PC-9 (cell line): ENCODE data around the gene S100A4. TPM values are rescaled to one million over a fixed set of nuclear protein-coding genes. Genes with fewer than 3 reads are reported as not detected.

Experiments used
- BruUV-seq: library from RNA; stranded (reverse); fragments of 400-500 nt; replicated peaks from 2 replicates; lab custom pipeline; 2021; lab: Mats Ljungman, UMichigan
- CTCF ChIA-PET: fragments of 300-600 bp; sonication (Branson Sonifier 250); formaldehyde crosslinking; loops from one replicate; lab custom pipeline; 2022; ENCODE audit warnings: antibody characterized with exemption; lab: Charles Lee
- POLR2A ChIA-PET: fragments of 300-600 bp; sonication (Branson Sonifier 250); formaldehyde crosslinking; loops from one replicate; lab custom pipeline; 2022; ENCODE audit warnings: antibody characterized with exemption; ENCODE audit not compliant: unreplicated experiment; lab: Charles Lee
- DNase-seq, 2 experiments: peaks; one replicate each; pipeline versions ENCODE4 v3.0.0 to v3.0.0-alpha.2; 2015 to 2022; ENCODE audit warnings: mixed read lengths in 1 of 2
- H2AFZ ChIP-seq: fragments of 200-600 bp; sonication (generic); 2 replicates; pipeline ENCODE4 v1.8.1; 2017; ENCODE audit warnings: antibody characterized with exemption
- H3F3A ChIP-seq: fragments of 200-600 bp; sonication (generic); 2 replicates; pipeline ENCODE4 v1.8.1; 2017; ENCODE audit warnings: antibody characterized with exemption, mild to moderate bottlenecking, low read depth; ENCODE audit not compliant: insufficient read depth
- H3K27ac ChIP-seq: fragments of 200-600 bp; sonication (generic); 2 replicates; pipeline ENCODE4 v1.6.1; 2016; ENCODE audit warnings: mixed run types
- H3K27me3 ChIP-seq: fragments of 200-600 bp; sonication (generic); 2 replicates; pipeline ENCODE4 v1.6.1; 2016; ENCODE audit warnings: low read depth, mixed run types; ENCODE audit not compliant: insufficient read depth
- H3K36me3 ChIP-seq: fragments of 200-600 bp; sonication (generic); 2 replicates; pipeline ENCODE4 v1.6.1; 2016; ENCODE audit warnings: low read depth, mixed run types
- H3K4me1 ChIP-seq: fragments of 200-600 bp; sonication (generic); replicated peaks from 2 replicates; pipeline ENCODE4 v1.6.1; 2016; ENCODE audit warnings: mixed run types; ENCODE audit not compliant: insufficient read depth
- H3K4me2 ChIP-seq: fragments of 200-600 bp; sonication (generic); 2 replicates; pipeline ENCODE4 v1.6.1; 2017; ENCODE audit warnings: mixed run types
- H3K4me3 ChIP-seq: fragments of 200-600 bp; sonication (generic); 2 replicates; pipeline ENCODE4 v1.6.1; 2016; ENCODE audit warnings: mixed run types
- H3K79me2 ChIP-seq: fragments of 200-600 bp; sonication (generic); 2 replicates; pipeline ENCODE4 v1.6.1; 2017; ENCODE audit warnings: low read depth, mixed run types
- H3K9me2 ChIP-seq: fragments of 200-600 bp; sonication (generic); 2 replicates; pipeline ENCODE4 v1.8.1; 2017; ENCODE audit warnings: mild to moderate bottlenecking; ENCODE audit not compliant: insufficient read depth
- H3K9me3 ChIP-seq: fragments of 200-600 bp; sonication (generic); 2 replicates; pipeline ENCODE4 v1.8.1; 2016; ENCODE audit warnings: low read depth; ENCODE audit not compliant: insufficient read depth
- H4K20me1 ChIP-seq: fragments of 200-600 bp; sonication (generic); 2 replicates; pipeline ENCODE4 v1.8.1; 2017; ENCODE audit not compliant: insufficient read depth
- EZH2 ChIP-seq: fragments of 200-600 bp; sonication (generic); IDR thresholded peaks from 2 replicates; pipeline ENCODE4 v1.8.0; 2017; ENCODE audit warnings: antibody characterized with exemption, low read depth
- intact Hi-C: fragments of 100-400 bp; cut with micrococcal nuclease; formaldehyde crosslinking; loops from one replicate; pipeline ENCODE4 v1.10.0; 2022; ENCODE audit not compliant: unreplicated experiment
- total RNA-seq: library from RNA; stranded (reverse); gene quantifications from 2 replicates; pipeline ENCODE4 v1.2.3, GENCODE V29; 2021
- TF ChIP-seq, protein P1 (sequence below): fragments of 200-600 bp; sonication (generic); conservative IDR thresholded peaks from 2 replicates; pipeline ENCODE4 v1.6.1; 2017; ENCODE audit warnings: mixed run types, antibody characterized with exemption, mild to moderate bottlenecking, moderate library complexity

Gene S100A4
- total RNA-seq, 1 experiment from 2014 or later = 303 TPM

DNA sequence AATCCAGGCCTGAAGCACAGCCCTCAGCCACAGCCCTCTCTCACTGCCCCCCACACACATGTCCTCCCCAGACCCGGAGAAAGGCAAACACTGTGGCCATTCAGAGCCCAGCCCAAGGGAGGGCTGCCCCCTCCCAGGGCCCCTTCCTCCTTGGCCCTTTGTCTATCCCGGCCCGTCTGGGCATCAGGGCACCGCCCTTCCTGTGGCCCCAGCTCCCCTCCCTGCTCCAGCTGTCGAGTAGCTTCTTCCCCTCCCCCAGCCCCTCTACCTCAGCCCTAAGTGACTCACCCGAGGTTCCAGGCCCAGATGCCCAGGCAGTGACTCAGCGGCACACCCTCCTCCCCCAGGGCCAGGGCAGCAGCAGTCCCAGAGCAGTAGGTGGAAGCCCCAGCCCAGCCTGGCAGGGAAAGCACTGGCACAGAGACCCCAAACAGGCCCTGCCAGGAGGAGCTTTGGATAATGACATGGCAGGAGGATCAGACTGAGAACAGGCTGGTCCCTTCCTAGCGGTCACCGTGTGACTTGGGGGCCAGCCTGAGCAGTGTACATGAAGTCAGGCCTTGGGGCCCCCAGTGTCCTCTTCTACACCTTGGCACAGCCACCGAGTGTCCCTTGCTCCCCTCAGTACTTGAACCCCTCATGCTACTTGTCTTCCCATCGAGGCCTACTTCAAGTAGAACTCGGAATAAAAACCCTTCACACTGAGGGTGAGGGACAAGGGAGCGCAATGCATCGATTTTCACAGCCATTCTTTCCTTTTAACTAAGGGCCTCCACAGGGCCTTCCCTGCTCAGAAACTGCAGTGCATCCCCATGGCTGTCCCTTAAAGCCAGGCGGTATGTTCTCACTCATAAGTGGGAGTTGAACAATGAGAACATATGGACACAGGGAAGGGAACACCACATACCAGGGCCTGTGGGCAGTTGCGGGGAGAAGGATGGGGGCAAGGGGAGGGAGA lies 21.1 kb upstream of the S100A4 start:
- no peak for TF ChIP-seq EZH2
- TF ChIP-seq, protein P1, sequence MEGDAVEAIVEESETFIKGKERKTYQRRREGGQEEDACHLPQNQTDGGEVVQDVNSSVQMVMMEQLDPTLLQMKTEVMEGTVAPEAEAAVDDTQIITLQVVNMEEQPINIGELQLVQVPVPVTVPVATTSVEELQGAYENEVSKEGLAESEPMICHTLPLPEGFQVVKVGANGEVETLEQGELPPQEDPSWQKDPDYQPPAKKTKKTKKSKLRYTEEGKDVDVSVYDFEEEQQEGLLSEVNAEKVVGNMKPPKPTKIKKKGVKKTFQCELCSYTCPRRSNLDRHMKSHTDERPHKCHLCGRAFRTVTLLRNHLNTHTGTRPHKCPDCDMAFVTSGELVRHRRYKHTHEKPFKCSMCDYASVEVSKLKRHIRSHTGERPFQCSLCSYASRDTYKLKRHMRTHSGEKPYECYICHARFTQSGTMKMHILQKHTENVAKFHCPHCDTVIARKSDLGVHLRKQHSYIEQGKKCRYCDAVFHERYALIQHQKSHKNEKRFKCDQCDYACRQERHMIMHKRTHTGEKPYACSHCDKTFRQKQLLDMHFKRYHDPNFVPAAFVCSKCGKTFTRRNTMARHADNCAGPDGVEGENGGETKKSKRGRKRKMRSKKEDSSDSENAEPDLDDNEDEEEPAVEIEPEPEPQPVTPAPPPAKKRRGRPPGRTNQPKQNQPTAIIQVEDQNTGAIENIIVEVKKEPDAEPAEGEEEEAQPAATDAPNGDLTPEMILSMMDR = no peak
- no peaks in the 10 kb centered on the region for H3K27me3 ChIP-seq
- H3K4me2 ChIP-seq = peak overlapping the region; percentile 72
- peak overlapping the region; percentile 97 for H3K27ac ChIP-seq
- ChIA-PET CTCF (interaction anchor here (0.5 to 1.2 kb wide), 9 partner anchors 22 to 1474 kb away, joined by 3 to 6 read pairs (median 4); partner anchors contain the start of genes S100A13, S100A5 and S100A6), POLR2A (interaction anchor here (0.5 to 2.2 kb wide), 22 partner anchors 11 to 1630 kb away, joined by 3 to 26 read pairs (median 5); partner anchors contain the start of genes CHTOP, JTB, RPS27 and S100A14)
- peaks cover 34% of the 10 kb centered on the region for H3F3A ChIP-seq
- no peaks in the 10 kb centered on the region for H3K9me3 ChIP-seq
- H2AFZ ChIP-seq = no peak overlapping the region
- H3K9me2 ChIP-seq = no peaks in the 10 kb centered on the region
- H3K4me3 ChIP-seq = peak overlapping the region; percentile 34; the same call in 1 of the 2 replicates
- H4K20me1 ChIP-seq = no peaks in the 10 kb centered on the region
- intact Hi-C loops = loop anchor here (2.0 to 10.0 kb wide), 4 partner anchors 18 to 421 kb away; partner anchors contain the start of genes CREB3L4, RAB13, S100A3 and SLC39A1
- peak; percentile 96 to 98 for DNase-seq
- BruUV-seq = TSS peak; percentile 82
- no peaks in the 10 kb centered on the region for H3K79me2 ChIP-seq
- H3K36me3 ChIP-seq = no peaks in the 10 kb centered on the region
- H3K4me1 ChIP-seq = peaks cover 56% of the 10 kb centered on the region

DNA sequence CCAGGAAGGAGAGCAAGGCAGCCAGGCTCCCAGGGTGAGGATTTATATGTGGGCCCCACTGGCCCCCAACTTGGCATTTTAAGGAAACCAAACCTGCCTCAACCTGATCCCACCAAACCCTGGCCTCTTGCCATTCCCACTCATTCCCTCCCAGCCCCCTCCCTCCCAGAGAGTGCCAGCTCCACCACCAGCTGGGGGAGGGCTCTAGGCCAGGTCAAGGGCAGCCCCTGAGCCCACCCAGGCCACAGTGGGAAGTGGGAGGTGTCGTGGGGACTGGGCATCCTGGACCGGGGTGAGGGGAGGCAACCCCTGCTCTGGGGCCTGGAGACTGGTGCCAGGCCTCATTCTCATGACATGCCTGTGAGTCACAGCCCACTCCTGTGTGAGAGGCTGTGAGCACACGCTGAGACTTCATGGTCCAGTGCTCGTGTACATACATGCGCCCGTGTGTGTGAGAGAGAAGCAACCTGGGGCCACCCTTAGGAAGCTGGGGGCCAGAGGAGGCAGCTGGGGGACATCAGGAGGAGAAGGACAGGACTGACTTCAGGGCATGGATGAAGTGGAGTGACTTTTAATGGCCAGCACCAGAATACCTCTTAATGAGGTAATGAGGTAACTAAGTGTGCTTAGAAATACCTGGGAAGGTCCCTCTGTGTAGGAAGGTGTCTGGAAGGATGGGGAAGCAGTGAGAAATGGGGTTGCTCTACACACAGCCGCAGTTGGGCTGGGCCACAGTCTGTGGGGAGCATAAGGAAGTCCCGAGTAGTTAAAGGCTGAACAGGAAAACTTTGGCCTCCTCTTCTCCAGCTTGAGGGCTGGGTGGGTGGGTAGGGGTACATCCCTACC lies 20.1 kb upstream of the S100A4 start, which contains the start of gene S100A2:
Gene S100A2, minus strand, starts transcription at position 316 of the 846 bp plus-strand sequence. CDS start 1,967 bp downstream, outside the sequence.
- peak; percentile 65 to 86 for DNase-seq
- Histone ChIP-seq H3K27ac (peak within 1 kb of the TSS; percentile 97), H3F3A (peaks cover 40% of the 10 kb centered on the region), H3K27me3 (no peaks in the 10 kb centered on the region), H3K4me2 (peak within 1 kb of the TSS; percentile 72), H3K9me2 (no peaks in the 10 kb centered on the region), H2AFZ (no peak within 1 kb of the TSS), H3K36me3 (no peaks in the 10 kb centered on the region), H4K20me1 (no peaks in the 10 kb centered on the region), H3K9me3 (no peaks in the 10 kb centered on the region), H3K79me2 (no peaks in the 10 kb centered on the region), H3K4me3 (peak within 1 kb of the TSS; percentile 2; the same call in 1 of the 2 replicates), H3K4me1 (peaks cover 56% of the 10 kb centered on the region)
- no peak for TF ChIP-seq EZH2
- TF ChIP-seq, protein P1 = no peak
- intact Hi-C loops = loop anchor here (2.0 to 10.0 kb wide), 4 partner anchors 17 to 422 kb away; partner anchors contain the start of genes CREB3L4, RAB13, S100A3 and SLC39A1
- ChIA-PET CTCF (interaction anchor here (0.5 to 1.2 kb wide), 9 partner anchors 21 to 1475 kb away, joined by 3 to 6 read pairs (median 4); partner anchors contain the start of genes S100A13, S100A5 and S100A6), POLR2A (interaction anchor here (0.5 to 2.2 kb wide), 18 partner anchors 20 to 619 kb away, joined by 3 to 26 read pairs (median 6); partner anchors contain the start of genes CHTOP, RPS27, S100A14 and S100A4)
- no TSS peak for BruUV-seq
